Measurements from ENCODE around the gene COA5. TPM values are rescaled to one million over a fixed set of nuclear protein-coding genes. Genes with fewer than 3 reads are reported as not detected.
A peak's percentile ranks its signal among the peaks of the same experiment; 100 is the strongest.
"Not testable (repeated sequence)": the region's sequence is repeated elsewhere in the genome, so short reads cannot be mapped to it uniquely, and the experiment has no call there.

Gene COA5
- total RNA-seq, 3 donors from 2014 or later: 14.5 to 17.6 (median 15.9) TPM

DNA sequence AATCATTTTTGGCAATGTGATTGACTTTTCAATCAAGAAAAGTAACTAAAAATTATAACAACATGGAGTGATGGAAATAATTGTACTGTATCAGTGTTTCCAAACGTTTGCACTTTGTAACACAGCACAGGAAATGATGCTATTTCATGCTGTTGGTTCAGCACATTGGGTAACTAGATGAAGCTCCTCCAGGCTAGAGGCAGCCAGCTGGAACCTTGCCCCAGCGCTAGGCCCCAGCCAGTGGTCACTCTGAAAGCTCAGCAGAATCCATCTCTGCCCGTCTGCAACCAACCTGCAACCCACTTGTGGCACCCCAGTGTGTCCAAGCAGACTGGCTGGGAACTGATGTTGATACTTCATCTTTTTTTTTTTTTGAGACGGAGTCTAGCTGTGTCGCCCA, 15.3 kb upstream of the COA5 start:
- peaks cover 29% of the 10 kb centered on the region for H3K36me3 Mint-ChIP-seq (ENCODE audit: insufficient read depth)
- ATAC-seq (no peak), DNase-seq (no peak)
- H3K27me3 Mint-ChIP-seq (ENCODE audit: low read depth): no peaks in the 10 kb centered on the region
- no peaks in the 10 kb centered on the region for H3K9me3 Mint-ChIP-seq
- peaks cover 33% of the 10 kb centered on the region for H3K4me1 Mint-ChIP-seq (ENCODE audit: low read depth)
- no peak overlapping the region for H3K4me3 Mint-ChIP-seq

DNA sequence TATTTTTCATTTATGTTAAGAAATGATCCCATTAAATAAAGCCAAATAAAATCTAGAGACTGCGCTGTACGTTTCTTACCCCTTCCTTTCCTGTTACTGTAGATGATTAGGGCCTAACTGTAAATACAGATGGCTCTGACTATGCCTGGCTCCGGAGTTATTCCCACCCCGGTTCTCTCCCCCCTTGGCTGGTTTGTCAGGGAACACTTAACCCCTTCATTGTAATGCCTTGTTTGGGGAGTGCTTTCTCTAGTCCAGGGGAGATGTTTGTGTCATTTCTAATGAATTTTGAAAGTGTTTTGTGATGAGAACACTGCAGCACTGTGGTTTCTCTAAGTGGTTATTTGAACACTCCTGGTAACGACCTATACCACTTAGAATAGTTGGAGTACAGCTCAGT, 8.8 kb upstream of the COA5 start:
- ATAC-seq (no peak), DNase-seq (no peak)
- Mint-ChIP-seq H3K4me3 (no peak overlapping the region), H3K36me3 (ENCODE audit: insufficient read depth) (peaks cover 53% of the 10 kb centered on the region), H3K27me3 (ENCODE audit: low read depth) (no peaks in the 10 kb centered on the region), H3K9me3 (no peaks in the 10 kb centered on the region), H3K4me1 (ENCODE audit: low read depth) (peaks cover 48% of the 10 kb centered on the region)

DNA sequence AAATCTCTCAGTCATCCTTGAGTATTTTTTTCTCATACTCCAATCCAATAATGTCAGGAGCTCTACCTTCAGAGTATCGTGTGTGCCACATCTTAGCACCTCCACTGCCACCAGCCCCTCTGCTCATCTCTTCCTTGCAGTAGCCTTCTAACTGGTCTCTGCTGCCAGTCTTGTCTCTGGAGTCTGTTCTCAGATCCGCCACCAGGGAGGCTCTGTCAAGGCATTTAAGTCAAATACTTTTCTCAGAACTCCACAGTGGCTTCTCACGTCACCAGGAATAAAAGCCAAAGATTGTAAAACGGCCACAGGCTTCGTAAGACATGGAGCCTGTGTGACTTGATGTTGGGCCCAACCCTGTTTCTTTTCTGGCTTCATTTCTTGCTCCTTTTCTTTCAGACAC, 7.2 kb upstream of the COA5 start:
- ATAC-seq (no peak), DNase-seq (no peak)
- no peaks in the 10 kb centered on the region for H3K9me3 Mint-ChIP-seq
- peaks cover 54% of the 10 kb centered on the region for H3K36me3 Mint-ChIP-seq (ENCODE audit: insufficient read depth)
- H3K27me3 Mint-ChIP-seq (ENCODE audit: low read depth): no peaks in the 10 kb centered on the region
- peaks cover 53% of the 10 kb centered on the region for H3K4me1 Mint-ChIP-seq (ENCODE audit: low read depth)
- no peak overlapping the region for H3K4me3 Mint-ChIP-seq

DNA sequence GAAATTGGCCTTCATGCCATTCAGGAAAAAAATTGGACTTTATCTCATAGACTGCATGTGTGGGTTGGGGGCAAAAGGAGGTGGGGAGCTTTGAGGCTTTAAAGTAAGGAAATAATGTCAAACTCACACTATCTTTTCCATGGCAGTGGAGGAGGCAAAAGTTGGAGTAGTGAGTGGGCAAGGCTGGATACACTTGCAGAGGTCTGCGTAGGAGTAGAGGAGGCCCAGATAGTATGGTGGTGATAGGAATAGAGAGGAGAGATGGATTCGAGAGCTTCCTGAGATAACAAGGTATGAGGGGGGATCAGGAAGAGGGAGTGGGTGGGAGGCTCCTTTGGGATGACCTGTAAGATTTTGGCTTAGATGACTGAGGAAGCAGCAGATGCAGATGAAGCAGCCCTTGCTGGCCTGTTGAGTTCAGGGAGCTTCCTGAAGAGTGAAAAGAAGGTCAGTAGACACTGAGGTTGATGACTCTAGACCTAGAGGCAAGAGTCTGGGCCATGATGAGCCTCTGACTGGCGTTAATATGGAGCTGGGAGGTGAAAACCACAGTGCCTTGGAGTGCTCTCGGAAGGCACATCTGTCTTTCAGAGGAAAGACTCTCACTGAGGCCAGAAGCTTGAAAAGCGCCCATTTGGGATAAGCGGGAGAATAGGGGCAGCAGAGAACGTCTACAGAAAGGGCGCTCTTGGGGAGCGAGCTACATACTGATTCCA, 5.9 kb upstream of the COA5 start:
- DNase-seq: no peak
- peaks cover 58% of the 10 kb centered on the region for H3K4me1 Mint-ChIP-seq (ENCODE audit: low read depth)
- no peak overlapping the region for H3K4me3 Mint-ChIP-seq
- peaks cover 53% of the 10 kb centered on the region for H3K36me3 Mint-ChIP-seq (ENCODE audit: insufficient read depth)
- H3K9me3 Mint-ChIP-seq: no peaks in the 10 kb centered on the region
- no peak for ATAC-seq
- H3K27me3 Mint-ChIP-seq (ENCODE audit: low read depth): no peaks in the 10 kb centered on the region

DNA sequence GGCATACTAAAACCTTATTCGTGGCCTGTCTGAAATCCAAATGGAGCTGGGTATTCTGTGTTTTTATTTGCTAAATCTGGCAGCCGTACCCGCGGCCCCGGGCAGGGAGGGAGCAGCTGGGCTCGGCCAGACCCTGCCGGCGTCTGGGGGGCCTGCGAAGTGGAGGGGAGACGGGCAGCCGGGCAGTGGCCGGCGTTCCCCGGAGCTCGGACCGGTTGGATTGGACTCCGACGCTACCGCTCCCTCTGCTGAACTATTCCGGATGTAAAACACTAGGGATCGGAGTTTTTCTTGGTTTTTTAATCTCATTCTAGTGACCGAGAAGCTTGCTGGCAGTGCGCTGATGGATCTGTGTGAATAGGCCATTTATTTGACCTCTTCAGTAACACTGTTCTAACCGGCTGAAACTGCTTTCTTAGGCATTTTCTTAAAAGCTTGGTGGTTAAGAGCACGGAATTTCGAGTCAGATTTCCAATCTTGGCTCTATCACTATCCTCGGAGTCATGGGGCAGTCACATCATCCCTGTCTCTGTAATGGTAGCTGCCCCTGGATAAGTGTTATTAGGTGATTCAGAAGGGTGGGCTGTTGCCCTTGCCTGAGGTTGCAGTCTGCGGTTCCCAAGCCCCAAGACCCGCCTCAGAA, 771 bp upstream of the COA5 start:
- H3K9me3 Mint-ChIP-seq: no peaks in the 10 kb centered on the region
- no peak for DNase-seq
- ATAC-seq: peak in 1 of 2 donors; percentile 7
- H3K4me1 Mint-ChIP-seq (ENCODE audit: low read depth): peaks cover 71% of the 10 kb centered on the region
- no peaks in the 10 kb centered on the region for H3K27me3 Mint-ChIP-seq (ENCODE audit: low read depth)
- H3K4me3 Mint-ChIP-seq: peak overlapping the region; percentile 84
- H3K36me3 Mint-ChIP-seq (ENCODE audit: insufficient read depth): peaks cover 21% of the 10 kb centered on the region

DNA sequence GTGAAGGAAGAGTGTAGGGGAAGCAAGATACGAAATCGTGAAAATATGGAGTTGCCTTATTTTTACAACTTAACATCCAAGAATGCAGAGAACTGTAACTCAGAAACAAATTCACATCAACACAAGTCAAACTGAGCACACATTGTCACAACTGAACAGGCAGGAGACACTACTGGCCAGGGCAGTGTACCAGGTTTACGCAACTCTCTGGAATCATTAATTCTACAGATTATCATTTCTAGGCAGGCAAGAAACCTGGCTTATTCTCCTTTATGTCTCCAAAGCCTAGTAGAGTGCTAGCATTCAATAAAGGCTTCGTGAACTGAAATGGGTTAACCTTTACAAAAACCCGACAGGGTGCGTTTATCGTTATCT, 584 bp downstream of the COA5 start:
- Mint-ChIP-seq H3K4me3 (peak overlapping the region; percentile 84), H3K36me3 (ENCODE audit: insufficient read depth) (peaks cover 12% of the 10 kb centered on the region), H3K4me1 (ENCODE audit: low read depth) (peaks cover 62% of the 10 kb centered on the region), H3K27me3 (ENCODE audit: low read depth) (no peaks in the 10 kb centered on the region), H3K9me3 (no peaks in the 10 kb centered on the region)
- no peak for DNase-seq
- peak in 1 of 2 donors; percentile 5 for ATAC-seq

DNA sequence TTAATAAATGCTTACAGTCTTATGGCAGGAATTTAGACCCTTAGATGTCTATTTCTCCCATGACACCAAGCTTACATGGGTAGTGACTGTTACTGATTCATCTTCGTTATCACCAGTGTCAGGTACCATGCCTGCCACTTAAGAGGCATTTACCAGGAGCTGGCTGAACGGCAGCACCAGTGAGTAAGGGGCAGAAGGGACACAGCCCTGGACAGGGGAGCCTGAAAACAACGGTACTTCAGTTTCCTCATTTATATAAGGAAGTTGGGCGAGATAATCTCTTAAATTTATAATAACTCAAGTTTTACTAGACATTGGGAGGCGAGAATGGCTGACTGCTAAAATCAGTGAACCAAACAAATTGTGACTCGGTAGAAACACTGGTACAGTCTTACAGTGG, 1.2 kb downstream of the COA5 start:
- Mint-ChIP-seq H3K9me3 (no peaks in the 10 kb centered on the region), H3K4me1 (ENCODE audit: low read depth) (peaks cover 62% of the 10 kb centered on the region)

DNA sequence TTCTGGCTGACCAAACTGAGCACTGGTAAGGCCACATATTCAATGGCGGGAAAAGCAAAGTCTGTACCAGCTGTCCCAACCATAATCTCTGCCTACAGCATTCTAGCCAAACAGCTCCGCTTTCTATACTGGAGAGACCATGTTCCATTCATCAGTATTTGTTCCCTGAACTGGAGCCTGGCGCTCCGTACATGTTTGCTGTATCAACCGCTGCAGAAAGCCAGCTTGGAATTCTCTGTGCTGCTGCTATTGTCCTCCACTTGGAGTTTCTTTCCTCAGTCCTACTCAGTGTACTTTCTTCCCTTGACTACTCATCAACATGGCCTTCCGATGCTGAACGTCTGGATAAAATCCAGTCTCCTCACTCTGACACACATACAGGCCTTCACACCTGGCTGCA, 1.9 kb downstream of the COA5 start:
- H3K36me3 Mint-ChIP-seq (ENCODE audit: insufficient read depth): peaks cover 12% of the 10 kb centered on the region
- peaks cover 59% of the 10 kb centered on the region for H3K4me1 Mint-ChIP-seq (ENCODE audit: low read depth)
- no peaks in the 10 kb centered on the region for H3K9me3 Mint-ChIP-seq
- H3K4me3 Mint-ChIP-seq: peak overlapping the region; percentile 84
- no peaks in the 10 kb centered on the region for H3K27me3 Mint-ChIP-seq (ENCODE audit: low read depth)
- no peak for ATAC-seq
- no peak for DNase-seq

More for the DNA sequence above, 1.2 kb downstream of the COA5 start:
- ATAC-seq (no peak), DNase-seq (no peak)
- H3K4me3 Mint-ChIP-seq: peak overlapping the region; percentile 84
- no peaks in the 10 kb centered on the region for H3K27me3 Mint-ChIP-seq (ENCODE audit: low read depth)
- H3K36me3 Mint-ChIP-seq (ENCODE audit: insufficient read depth): peaks cover 12% of the 10 kb centered on the region

DNA sequence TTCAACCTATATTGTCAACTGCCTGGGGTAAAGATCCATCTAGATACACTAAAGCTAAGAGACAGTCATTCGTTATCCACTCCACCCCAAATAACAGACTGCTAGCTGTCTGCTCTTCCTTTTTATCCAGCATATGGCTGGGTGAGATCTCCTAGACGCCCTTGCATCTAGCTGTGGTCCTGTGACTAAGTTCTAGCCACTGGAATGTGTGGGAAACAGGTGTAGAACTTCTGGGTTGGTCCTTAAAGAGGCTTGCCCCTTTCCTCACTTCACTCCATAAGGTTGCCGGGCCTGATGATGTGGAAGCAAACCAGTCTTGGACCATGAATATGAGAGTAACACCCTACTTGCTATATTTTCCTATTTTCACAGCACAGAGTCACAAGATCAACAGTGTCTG, 3.2 kb downstream of the COA5 start:
- Mint-ChIP-seq H3K4me3 (no peak overlapping the region), H3K9me3 (no peaks in the 10 kb centered on the region), H3K27me3 (ENCODE audit: low read depth) (no peaks in the 10 kb centered on the region), H3K4me1 (ENCODE audit: low read depth) (peaks cover 45% of the 10 kb centered on the region), H3K36me3 (ENCODE audit: insufficient read depth) (peaks cover 6% of the 10 kb centered on the region)
- ATAC-seq (no peak), DNase-seq (no peak)

DNA sequence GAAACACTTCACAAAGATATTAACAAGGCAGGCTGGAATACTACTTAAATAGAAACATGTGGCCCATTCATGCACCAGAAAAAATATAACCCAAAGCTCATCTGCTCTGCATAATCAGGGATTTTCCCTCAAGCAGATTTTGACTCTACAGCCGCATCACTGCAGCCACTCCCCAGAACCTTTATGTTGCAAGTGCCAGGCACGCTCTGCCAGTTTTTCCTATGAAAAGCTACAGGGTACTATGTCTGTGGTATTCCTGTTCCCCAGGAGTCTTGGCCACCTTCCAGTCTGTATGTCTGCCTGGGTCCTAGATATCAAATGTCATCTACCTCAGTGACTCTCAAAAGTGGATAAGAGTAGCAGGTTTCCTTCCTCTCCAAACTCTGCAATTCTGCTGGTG, 3.8 kb downstream of the COA5 start:
- no peaks in the 10 kb centered on the region for H3K27me3 Mint-ChIP-seq (ENCODE audit: low read depth)
- no peaks in the 10 kb centered on the region for H3K9me3 Mint-ChIP-seq
- H3K4me3 Mint-ChIP-seq: no peak overlapping the region
- ATAC-seq (no peak), DNase-seq (no peak)
- peaks cover 6% of the 10 kb centered on the region for H3K36me3 Mint-ChIP-seq (ENCODE audit: insufficient read depth)
- H3K4me1 Mint-ChIP-seq (ENCODE audit: low read depth): peaks cover 40% of the 10 kb centered on the region

DNA sequence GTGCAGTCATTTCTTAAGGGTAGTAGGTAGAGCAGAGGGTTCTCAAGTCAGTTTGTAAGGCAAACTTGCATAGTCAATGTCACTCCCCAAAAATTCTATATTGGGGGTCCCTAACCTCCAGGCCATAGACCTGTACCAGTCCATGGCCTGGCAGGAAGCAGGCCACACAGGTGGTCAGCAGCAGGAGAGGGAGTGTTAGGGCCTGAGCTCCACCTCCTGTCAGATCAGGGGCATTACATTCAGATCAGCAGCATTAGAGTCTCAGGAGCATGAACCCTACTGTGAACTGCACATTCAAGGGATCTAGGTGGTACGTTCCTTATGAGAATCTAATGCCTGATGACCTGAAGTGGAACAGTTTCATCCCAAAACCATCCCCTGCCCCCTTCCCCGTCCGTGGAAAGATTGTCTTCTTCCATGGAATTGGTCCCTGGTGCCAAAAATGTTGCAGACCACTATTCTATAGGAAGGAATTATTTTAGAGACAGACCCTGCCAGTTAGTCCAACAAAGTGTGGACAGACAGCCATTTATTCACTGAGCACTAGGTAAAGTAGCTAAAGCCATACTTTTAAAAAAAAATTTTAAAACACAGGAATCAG, 6.7 kb downstream of the COA5 start:
- no peaks in the 10 kb centered on the region for H3K27me3 Mint-ChIP-seq (ENCODE audit: low read depth)
- peaks cover 16% of the 10 kb centered on the region for H3K36me3 Mint-ChIP-seq (ENCODE audit: insufficient read depth)
- ATAC-seq (peak; percentile 39 to 77), DNase-seq (no peak)
- H3K4me3 Mint-ChIP-seq: no peak overlapping the region
- peaks cover 36% of the 10 kb centered on the region for H3K4me1 Mint-ChIP-seq (ENCODE audit: low read depth)
- no peaks in the 10 kb centered on the region for H3K9me3 Mint-ChIP-seq

DNA sequence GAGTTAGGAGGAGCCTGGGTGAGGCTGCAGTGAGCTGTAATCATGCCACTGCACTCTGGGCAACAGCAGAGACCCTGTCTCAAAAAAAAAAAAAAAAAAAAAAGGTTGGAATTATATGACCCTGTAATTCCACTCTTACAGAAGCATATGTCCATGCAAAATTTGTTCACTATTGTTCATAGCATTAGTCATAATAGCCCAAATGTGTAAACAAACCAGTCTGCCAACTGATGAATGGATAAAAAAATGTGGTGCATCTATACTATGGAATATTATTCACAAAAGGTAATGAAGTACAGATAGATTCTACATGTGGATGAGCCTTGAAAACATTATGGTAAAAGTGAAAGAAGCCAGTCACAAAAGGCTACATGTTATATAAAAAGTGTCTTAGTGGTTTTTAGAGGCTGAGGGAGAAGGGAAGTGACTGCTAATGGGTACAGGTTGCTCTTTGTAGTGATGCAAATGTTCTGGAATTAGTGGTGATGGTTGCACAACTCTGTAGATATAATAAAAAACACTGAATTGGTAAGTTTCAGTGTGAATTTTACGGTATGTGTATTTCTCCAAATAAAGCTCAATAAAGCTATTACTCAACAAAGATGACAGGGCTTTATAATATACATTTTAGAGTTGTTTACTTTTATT, 9.4 kb downstream of the COA5 start:
- ATAC-seq: no peak
- Mint-ChIP-seq H3K27me3 (ENCODE audit: low read depth) (no peaks in the 10 kb centered on the region), H3K36me3 (ENCODE audit: insufficient read depth) (peaks cover 30% of the 10 kb centered on the region), H3K4me1 (ENCODE audit: low read depth) (peaks cover 12% of the 10 kb centered on the region), H3K9me3 (peaks cover 1% of the 10 kb centered on the region), H3K4me3 (no peak overlapping the region)
- no peak for DNase-seq

DNA sequence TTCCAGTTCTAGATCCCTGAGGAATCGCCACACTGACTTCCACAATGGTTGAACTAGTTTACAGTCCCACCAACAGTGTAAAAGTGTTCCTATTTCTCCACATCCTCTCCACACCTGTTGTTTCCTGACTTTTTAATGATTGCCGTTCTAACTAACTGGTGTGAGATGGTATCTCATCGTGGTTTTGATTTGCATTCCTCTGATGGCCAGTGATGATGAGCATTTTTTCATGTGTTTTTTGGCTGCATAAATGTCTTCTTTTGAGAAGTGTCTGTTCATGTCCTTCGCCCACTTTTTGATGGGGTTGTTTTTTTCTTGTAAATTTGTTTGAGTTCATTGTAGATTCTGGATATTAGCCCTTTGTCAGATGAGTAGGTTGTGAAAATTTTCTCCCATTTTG, 13.6 kb downstream of the COA5 start:
- H3K27me3 Mint-ChIP-seq (ENCODE audit: low read depth); H3K4me1 Mint-ChIP-seq (ENCODE audit: low read depth); ATAC-seq; DNase-seq; H3K9me3 Mint-ChIP-seq; H3K4me3 Mint-ChIP-seq: not testable (repeated sequence)
- H3K36me3 Mint-ChIP-seq (ENCODE audit: insufficient read depth): peaks cover 49% of the 10 kb centered on the region

DNA sequence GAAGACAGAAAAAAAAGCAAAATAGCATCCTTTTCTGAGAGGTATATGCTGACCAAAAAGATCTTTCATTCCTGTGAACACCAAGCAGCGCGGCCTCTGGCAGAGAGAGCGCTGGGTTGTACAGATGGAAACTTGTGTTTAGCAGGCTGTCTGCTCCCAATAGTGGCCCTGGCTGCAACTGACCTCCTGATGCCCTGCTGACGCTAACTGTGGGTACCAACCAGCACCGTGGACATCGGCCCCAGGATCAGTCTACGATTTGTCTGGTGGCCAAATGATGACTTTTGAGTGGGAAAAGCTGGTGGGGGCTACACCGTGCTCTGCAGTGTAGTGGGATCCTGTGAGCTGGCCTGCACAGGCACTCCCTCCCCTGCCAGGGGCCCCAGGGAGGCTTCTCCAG, 15.7 kb downstream of the COA5 start:
- Mint-ChIP-seq H3K36me3 (ENCODE audit: insufficient read depth) (peaks cover 48% of the 10 kb centered on the region), H3K4me1 (ENCODE audit: low read depth) (peaks cover 7% of the 10 kb centered on the region), H3K4me3 (no peak overlapping the region), H3K27me3 (ENCODE audit: low read depth) (no peaks in the 10 kb centered on the region), H3K9me3 (peaks cover 3% of the 10 kb centered on the region)
- no peak for ATAC-seq
- DNase-seq: no peak

Measured in activated T-cell treated with anti-CD3 and anti-CD28 coated beads, Interleukin-2, amount 50 U/mL, for 4 hours (primary cell).